ENCODE results near the gene CABP2. TPM values are rescaled to one million over a fixed set of nuclear protein-coding genes. Genes with fewer than 3 reads are reported as not detected.

The CABP2 gene
- not detected in 2 replicates for total RNA-seq

GRCh38 chr11:67522844-67523555 lies at the start of gene CABP2:
Gene CABP2 (minus strand): TSS chr11:67523446. CDS start chr11:67523326, 120 bp downstream.

DNA sequence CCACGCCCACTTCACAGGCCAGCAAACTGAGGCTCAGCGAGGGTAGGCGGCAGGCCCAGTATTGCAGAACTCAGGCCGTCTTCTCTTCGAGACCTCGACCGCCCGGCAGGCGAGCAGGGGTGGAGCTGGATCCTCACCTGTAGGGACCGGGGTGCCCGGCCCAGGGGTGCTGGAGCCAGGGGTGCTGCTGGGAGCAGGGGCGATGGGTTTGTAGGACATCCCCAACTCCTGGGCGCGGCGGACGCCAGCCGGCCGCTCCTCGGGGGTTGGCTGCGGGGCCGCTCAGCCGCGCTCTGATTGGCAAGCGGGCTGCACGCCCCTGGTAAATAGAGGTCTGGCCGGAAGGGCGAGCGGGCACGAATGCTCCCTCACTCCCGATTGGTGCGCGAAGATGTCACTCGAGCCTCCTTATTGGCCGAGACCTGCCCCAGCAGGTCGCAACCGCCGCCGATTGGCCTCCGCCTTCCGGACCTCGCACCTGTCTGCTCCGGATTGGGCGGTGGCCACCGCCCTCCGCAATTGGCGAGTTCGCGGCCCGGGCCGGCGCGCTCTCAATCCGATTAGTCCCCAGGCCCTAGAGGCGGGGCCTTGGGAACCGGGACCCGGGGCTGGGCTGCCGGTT lies 15.3 kb downstream of the CABP2 start, which contains the start of gene CDK2AP2:
Gene CDK2AP2, minus strand, starts transcription at position 299 of the 622 bp plus-strand sequence. Its CDS starts 80 bp downstream, at position 219.

GRCh38 chr11:67504950-67505581 lies 18.2 kb downstream of the CABP2 start, which contains the start of gene PITPNM1:
Gene PITPNM1 (minus strand): TSS chr11:67505363. CDS start chr11:67504180, 1,183 bp downstream.

DNA sequence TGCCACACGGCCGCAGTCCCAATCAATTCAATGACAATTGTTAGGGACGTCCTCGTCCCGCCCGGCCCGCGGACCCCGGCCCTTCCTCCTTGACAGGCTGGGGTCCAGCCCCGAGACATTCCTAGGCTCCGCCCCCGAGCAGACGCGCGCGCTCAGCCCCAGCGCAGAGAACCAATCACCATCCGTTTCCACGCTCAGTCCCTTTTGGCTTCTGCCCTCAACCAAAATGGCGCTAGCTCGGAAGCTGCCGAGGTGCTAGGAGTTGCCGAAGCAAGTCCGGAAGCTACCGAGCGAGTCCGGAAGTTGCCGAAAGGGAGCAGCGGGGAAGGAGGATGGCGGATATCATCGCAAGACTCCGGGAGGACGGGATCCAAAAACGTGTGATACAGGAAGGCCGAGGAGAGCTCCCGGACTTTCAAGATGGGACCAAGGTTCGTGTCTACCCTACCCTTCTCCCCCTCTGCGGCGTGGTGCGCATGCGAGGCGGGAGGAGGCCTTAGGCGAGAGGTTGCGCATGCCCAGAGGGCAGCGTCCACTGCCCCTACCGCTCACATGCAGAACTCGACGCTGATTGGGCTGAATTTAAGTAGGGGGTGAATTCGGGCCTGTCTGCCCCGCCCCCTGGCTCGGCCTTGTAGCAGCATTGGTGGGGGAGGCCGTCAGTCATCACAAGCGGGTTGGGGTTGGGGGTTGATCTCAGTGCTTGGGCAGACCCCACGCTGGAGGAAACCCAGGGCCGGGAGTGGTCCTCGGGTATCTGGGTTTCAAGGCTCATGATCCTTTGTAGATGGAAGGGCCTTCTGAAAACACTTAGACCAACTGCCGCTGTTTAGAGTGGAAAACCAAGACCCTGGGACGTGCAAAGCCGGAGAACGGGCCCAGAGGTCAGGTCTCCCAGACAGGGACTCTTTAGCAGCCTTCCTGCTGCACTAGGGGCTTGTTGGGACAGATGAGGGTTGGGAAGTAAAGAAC lies 40.1 kb downstream of the CABP2 start, which contains the start of gene AIP:
Gene AIP, plus strand, starts transcription at position 200 of the 972 bp plus-strand sequence. Its CDS starts 133 bp downstream, at position 333.

Other genes with a start within 250 kb of the CABP2 start
- 34.4 and 35.4 TPM in 2 replicates for gene ANKRD13D, start 234.1 kb downstream of the CABP2 start, total RNA-seq
- 54.8 and 64.1 TPM in 2 replicates for gene SSH3, start 219.9 kb downstream of the CABP2 start, total RNA-seq
- 76.9 and 150 TPM in 2 replicates for gene POLD4, start 169.9 kb downstream of the CABP2 start, total RNA-seq
- gene CLCF1, start 149.8 kb downstream of the CABP2 start, total RNA-seq, result 4.6 and 4.7 TPM in 2 replicates
- gene RAD9A, start 131.5 kb downstream of the CABP2 start, total RNA-seq, result 5.5 and 16.3 TPM in 2 replicates
- 251 and 264 TPM in 2 replicates for gene PPP1CA, start 121.6 kb downstream of the CABP2 start, total RNA-seq
- gene TBC1D10C, start 119.4 kb downstream of the CABP2 start, total RNA-seq, result not detected in 2 replicates
- gene CARNS1, start 107.8 kb downstream of the CABP2 start, total RNA-seq, result 0.30 TPM in 1 of 2 replicates, not detected in the other
- 44.4 and 71.9 TPM in 2 replicates for gene RPS6KB2, start 95.0 kb downstream of the CABP2 start, total RNA-seq
- gene PTPRCAP, start 85.8 kb downstream of the CABP2 start, total RNA-seq, result 0.78 and 1.4 TPM in 2 replicates
- 65.5 and 82.0 TPM in 2 replicates for gene CORO1B, start 80.0 kb downstream of the CABP2 start, total RNA-seq
- not detected in 2 replicates for gene GPR152, start 70.7 kb downstream of the CABP2 start, total RNA-seq
- not detected in 2 replicates for gene CABP4, start 68.1 kb downstream of the CABP2 start, total RNA-seq
- gene TMEM134, start 54.2 kb downstream of the CABP2 start, total RNA-seq, result 91.8 and 98.6 TPM in 2 replicates
- gene AIP, start 40.4 kb downstream of the CABP2 start, total RNA-seq, result 43.6 and 47.6 TPM in 2 replicates
- 28.0 and 39.4 TPM in 2 replicates for gene PITPNM1, start 18.1 kb downstream of the CABP2 start, total RNA-seq
- gene CDK2AP2, start 15.3 kb downstream of the CABP2 start, total RNA-seq, result 73.0 and 86.1 TPM in 2 replicates
- gene GSTP1, start 60.4 kb upstream of the CABP2 start, total RNA-seq, result 2,705 and 3,941 TPM in 2 replicates
- 271 and 284 TPM in 2 replicates for gene NDUFV1, start 83.5 kb upstream of the CABP2 start, total RNA-seq
- 11.7 and 16.6 TPM in 2 replicates for gene NUDT8, start 106.5 kb upstream of the CABP2 start, total RNA-seq
- not detected in 2 replicates for gene TBX10, start 116.3 kb upstream of the CABP2 start, total RNA-seq
- gene ACY3, start 127.3 kb upstream of the CABP2 start, total RNA-seq, result 0.16 TPM in 1 of 2 replicates, not detected in the other
- 0.87 and 3.4 TPM in 2 replicates for gene ALDH3B2, start 151.2 kb upstream of the CABP2 start, total RNA-seq

Measured in hair follicular keratinocyte (primary cell).